IMR-90 (cell line): ENCODE data around the gene CEP41. TPM values are rescaled to one million over a fixed set of nuclear protein-coding genes. Genes with fewer than 3 reads are reported as not detected.
A peak's percentile ranks its signal among the peaks of the same experiment; 100 is the strongest.

ENCODE experiments used
- ATAC-seq: fragments of 200-7000 bp; cut with Tn5 transposase; 2 replicates; pipeline ENCODE4 v1.9.1; 2020; ENCODE audit warnings: low read depth, mild to moderate bottlenecking, moderate library complexity
- BruUV-seq: library from RNA; stranded (reverse); fragments of 400-500 nt; replicated peaks from 2 replicates; lab custom pipeline; 2021; lab: Mats Ljungman, UMichigan
- CTCF ChIA-PET: fragments of 300-600 bp; formaldehyde crosslinking; extraction: SDS; loops from one replicate; lab custom pipeline; 2021; ENCODE audit warnings: antibody characterized with exemption; lab: Yijun Ruan, JAX
- POLR2A ChIA-PET: fragments of 300-600 bp; sonication (Branson Sonifier 250); formaldehyde crosslinking; loops from one replicate; lab custom pipeline; 2022; ENCODE audit warnings: antibody characterized with exemption; ENCODE audit not compliant: unreplicated experiment; lab: Charles Lee
- DNase-seq: peaks from one replicate; pipeline ENCODE4 v3.0.0; 2013
- H2AFZ ChIP-seq: replicated peaks from 2 replicates; pipeline ENCODE3; 2013; ENCODE audit warnings: low read length, mild to moderate bottlenecking; ENCODE audit not compliant: poor library complexity
- H2AK5ac ChIP-seq: 2 replicates; pipeline ENCODE4 v1.6.1; 2013; ENCODE audit warnings: low read depth, low read length, inconsistent platforms
- H2AK9ac ChIP-seq: replicated peaks from 2 replicates; pipeline ENCODE3; 2013; ENCODE audit warnings: mild to moderate bottlenecking, low read depth, low read length, moderate library complexity; ENCODE audit not compliant: poor library complexity
- H2BK120ac ChIP-seq: 2 replicates; pipeline ENCODE4 v1.6.1; 2013; ENCODE audit warnings: low read depth, low read length, inconsistent platforms
- H2BK15ac ChIP-seq: 3 replicates; pipeline ENCODE4 v1.6.1; 2013; ENCODE audit warnings: low read depth, low read length, inconsistent platforms
- H2BK20ac ChIP-seq: 2 replicates; pipeline ENCODE4 v1.6.1; 2013; ENCODE audit warnings: low read depth, mild to moderate bottlenecking, inconsistent platforms, low read length, moderate library complexity
- H2BK5ac ChIP-seq: 2 replicates; pipeline ENCODE4 v1.6.1; 2013; ENCODE audit warnings: mild to moderate bottlenecking, low read depth, low read length, inconsistent platforms; ENCODE audit not compliant: poor library complexity, severe bottlenecking
- H3K14ac ChIP-seq: replicated peaks from 2 replicates; pipeline ENCODE4 v1.6.1; 2013; ENCODE audit warnings: low read depth, low read length, inconsistent platforms
- H3K18ac ChIP-seq: 2 replicates; pipeline ENCODE4 v1.6.1; 2013; ENCODE audit warnings: low read depth, low read length, control low read depth
- H3K23ac ChIP-seq: 2 replicates; pipeline ENCODE4 v1.6.1; 2013; ENCODE audit warnings: low read depth, low read length, inconsistent platforms
- H3K27ac ChIP-seq: 2 replicates; pipeline ENCODE4 v1.5.1; 2013; ENCODE audit warnings: mild to moderate bottlenecking, control low read depth, low read length; ENCODE audit not compliant: insufficient read depth
- H3K27me3 ChIP-seq: 2 replicates; pipeline ENCODE4 v1.6.1; 2013; ENCODE audit warnings: low read length; ENCODE audit not compliant: control insufficient read depth, insufficient read depth
- H3K36me3 ChIP-seq: 2 replicates; pipeline ENCODE4 v1.6.1; 2013; ENCODE audit warnings: low read length, mixed read lengths; ENCODE audit not compliant: control insufficient read depth, insufficient read depth
- H3K4ac ChIP-seq: 2 replicates; pipeline ENCODE4 v1.6.1; 2013; ENCODE audit warnings: low read depth, low read length, inconsistent platforms
- H3K4me1 ChIP-seq: 2 replicates; pipeline ENCODE4 v1.6.1; 2013; ENCODE audit warnings: low read length, mixed read lengths; ENCODE audit not compliant: control insufficient read depth, insufficient read depth
- H3K4me2 ChIP-seq: 2 replicates; pipeline ENCODE4 v1.6.1; 2013; ENCODE audit warnings: low read depth, mild to moderate bottlenecking, control low read depth, low read length, moderate library complexity
- H3K4me3 ChIP-seq: 2 replicates; pipeline ENCODE4 v1.5.1; 2013; ENCODE audit warnings: low read depth, mild to moderate bottlenecking, control low read depth, low read length, moderate library complexity; ENCODE audit not compliant: insufficient read depth
- H3K56ac ChIP-seq: 2 replicates; pipeline ENCODE4 v1.6.1; 2013; ENCODE audit warnings: low read length, inconsistent platforms; ENCODE audit not compliant: insufficient read depth; ENCODE audit errors: extremely low read depth
- H3K79me1 ChIP-seq, 2 experiments: 2 replicates each; pipeline ENCODE4 v1.6.1; 2013; ENCODE audit warnings: low read length in 2 of 2, inconsistent platforms in 1 of 2, low read depth in 1 of 2
- H3K9ac ChIP-seq: 2 replicates; pipeline ENCODE4 v1.6.1; 2013; ENCODE audit warnings: low read depth, low read length, control low read depth
- H3K9me1 ChIP-seq: 2 replicates; pipeline ENCODE4 v1.6.1; 2013; ENCODE audit warnings: low read length, inconsistent platforms; ENCODE audit not compliant: insufficient read depth
- H3K9me3 ChIP-seq: 2 replicates; pipeline ENCODE4 v1.6.1; 2013; ENCODE audit warnings: low read length; ENCODE audit not compliant: control insufficient read depth, insufficient read depth
- H4K20me1 ChIP-seq: 2 replicates; pipeline ENCODE4 v1.6.1; 2013; ENCODE audit warnings: low read length, inconsistent platforms; ENCODE audit not compliant: insufficient read depth
- H4K5ac ChIP-seq: 2 replicates; pipeline ENCODE4 v1.6.1; 2013; ENCODE audit warnings: mild to moderate bottlenecking, low read depth, low read length, control low read depth
- H4K8ac ChIP-seq, 2 experiments: 2 replicates each; pipeline ENCODE4 v1.6.1; 2013; ENCODE audit warnings: low read depth in 2 of 2, low read length in 2 of 2, control low read depth in 1 of 2, inconsistent platforms in 1 of 2
- H4K91ac ChIP-seq: 2 replicates; pipeline ENCODE4 v1.6.1; 2013; ENCODE audit warnings: low read depth, low read length, inconsistent platforms; ENCODE audit not compliant: insufficient read depth
- BHLHE40 ChIP-seq: fragments of 150-350 bp; IDR thresholded peaks from 2 replicates; pipeline ENCODE4 v1.6.1; 2016; ENCODE audit warnings: mild to moderate bottlenecking, low read depth, low read length
- CEBPB ChIP-seq: IDR thresholded peaks from 2 replicates; pipeline ENCODE4 v1.6.1; 2012; ENCODE audit warnings: low read depth, low read length, improper control_type of control experiment
- CHD1 ChIP-seq: IDR thresholded peaks from 2 replicates; pipeline ENCODE4 v1.6.1; 2012; ENCODE audit warnings: low read depth, low read length, improper control_type of control experiment
- FOS ChIP-seq: fragments of 150-350 bp; IDR thresholded peaks from 2 replicates; pipeline ENCODE4 v1.6.1; 2016; ENCODE audit warnings: low read depth, low read length
- MAFK ChIP-seq: IDR thresholded peaks from 2 replicates; pipeline ENCODE4 v1.6.1; 2012; ENCODE audit warnings: low read depth, low read length, improper control_type of control experiment
- MAZ ChIP-seq: IDR thresholded peaks from 2 replicates; pipeline ENCODE4 v1.6.1; 2012; ENCODE audit warnings: low read depth, mild to moderate bottlenecking, low read length, improper control_type of control experiment, moderate library complexity, borderline replicate concordance
- MXI1 ChIP-seq: IDR thresholded peaks from 2 replicates; pipeline ENCODE4 v1.6.1; 2012; ENCODE audit warnings: low read depth, mild to moderate bottlenecking, low read length, moderate library complexity, borderline replicate concordance
- NFE2L2 ChIP-seq: fragments of 150-350 bp; IDR thresholded peaks from 2 replicates; pipeline ENCODE4 v1.6.1; 2016; ENCODE audit warnings: low read depth, mild to moderate bottlenecking, low read length
- POLR2A ChIP-seq: IDR thresholded peaks from 2 replicates; pipeline ENCODE4 v1.6.1; 2012; ENCODE audit warnings: mild to moderate bottlenecking, low read depth, low read length
- RAD21 ChIP-seq: IDR thresholded peaks from 2 replicates; pipeline ENCODE4 v1.6.1; 2012; ENCODE audit warnings: low read length, improper control_type of control experiment
- RCOR1 ChIP-seq: IDR thresholded peaks from 2 replicates; pipeline ENCODE4 v1.6.1; 2012; ENCODE audit warnings: mild to moderate bottlenecking, low read length, improper control_type of control experiment; ENCODE audit not compliant: insufficient replicate concordance
- RFX5 ChIP-seq: IDR thresholded peaks from 2 replicates; pipeline ENCODE4 v1.8.0; 2012; ENCODE audit warnings: low read depth, mild to moderate bottlenecking, low read length, moderate library complexity
- SMC3 ChIP-seq: fragments of 150-350 bp; IDR thresholded peaks from 2 replicates; pipeline ENCODE4 v1.6.1; 2016; ENCODE audit warnings: low read depth, mild to moderate bottlenecking, antibody characterized with exemption, low read length, moderate library complexity
- WGBS, 2 experiments: methylation state at CpG; one replicate each; pipeline versions ENCODE4 v1.1.5 to v1.1.7; 2013; ENCODE audit warnings: missing lambda C conversion rate in 2 of 2; ENCODE audit not compliant: insufficient read length in 1 of 2; ENCODE audit errors: extremely low coverage in 2 of 2; 5-methylcytosine and 5-hydroxymethylcytosine counted together
- dilution Hi-C: fragments of 300-500 bp; cut with HindIII; formaldehyde crosslinking; loops from one replicate; pipeline ENCODE4 v1.14.3; 2018; ENCODE audit warnings: low sequenced_read_pairs; ENCODE audit not compliant: unreplicated experiment
- in situ Hi-C: fragments of 300-500 bp; cut with MboI; formaldehyde crosslinking; loops from 3 replicates; pipeline ENCODE4 v1.14.3; 2019; ENCODE audit warnings: low sequenced_read_pairs, inconsistent platforms, mixed read lengths
- intact Hi-C: fragments of 100-400 bp; cut with micrococcal nuclease; formaldehyde crosslinking; loops from 2 replicates; pipeline ENCODE4 v1.10.0; 2022
- polyA plus RNA-seq, 3 experiments: library from polyadenylated mRNA; depleted of rRNA; stranded (reverse); fragments of >200 nt; gene quantifications; 2 replicates each; pipeline ENCODE4 v1.2.3, GENCODE V29; 2012; ENCODE audit warnings: low replicate concordance in 1 of 3
- total RNA-seq: library from RNA; depleted of rRNA; stranded (reverse); fragments of >200 nt; gene quantifications from 2 replicates; pipeline ENCODE4 v1.2.3, GENCODE V29; 2012
- TF ChIP-seq, protein P1 (sequence below): fragments of 150-350 bp; IDR thresholded peaks from 2 replicates; pipeline ENCODE4 v1.6.1; 2017; ENCODE audit warnings: mild to moderate bottlenecking, antibody characterized with exemption, low read length, low read depth
- TF ChIP-seq, protein P2 (sequence below): conservative IDR thresholded peaks from 2 replicates; pipeline ENCODE4 v1.5.1; 2012; ENCODE audit warnings: mild to moderate bottlenecking, low read depth, low read length, improper control_type of control experiment
- TF ChIP-seq, protein P3 (sequence below): fragments of 150-350 bp; IDR thresholded peaks from 2 replicates; pipeline ENCODE4 v1.6.1; 2016; ENCODE audit warnings: low read depth, mild to moderate bottlenecking, low read length, moderate library complexity, borderline replicate concordance

Gene CEP41
- total and polyA plus RNA-seq, 2 of the 4 experiments (the other 2 are of a cell fraction) = 12.2 to 21.9 TPM

DNA sequence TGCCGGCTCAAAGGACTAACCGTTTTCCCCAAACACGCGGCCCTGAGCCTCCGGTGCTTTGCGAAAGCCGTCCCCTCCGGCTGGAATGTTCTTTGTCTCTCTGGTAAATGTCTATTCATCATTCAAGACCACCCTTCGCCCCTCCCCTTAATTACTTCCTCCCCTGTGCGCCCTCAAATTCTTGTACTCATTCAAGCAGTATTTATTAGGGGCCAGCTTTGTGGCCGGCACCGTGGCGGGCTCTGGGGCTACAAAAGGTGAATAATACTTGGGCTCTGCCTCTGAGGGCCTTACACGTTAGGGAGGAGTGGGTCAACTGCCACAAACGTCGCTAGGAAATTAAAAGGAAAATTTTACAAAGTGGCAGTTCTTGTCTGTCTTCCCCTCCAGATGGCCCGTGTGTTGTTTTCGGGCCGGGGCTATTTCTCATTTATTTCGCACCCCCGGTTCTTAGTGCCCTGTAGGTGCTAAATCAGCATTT lies 49.5 kb upstream of the CEP41 start:
- BruUV-seq = no TSS peak
- no peak overlapping the region for H2AFZ ChIP-seq
- peak overlapping the region; percentile 30; the same call in 1 of the 2 replicates for H3K4ac ChIP-seq
- peak overlapping the region in 1 of 2 experiments; percentile 13; a peak in 1 of 4 replicates for H4K8ac ChIP-seq
- peak overlapping the region; percentile 15; the same call in 1 of the 2 replicates for H3K27ac ChIP-seq
- no peaks in the 10 kb centered on the region for H3K9me1 ChIP-seq
- no peak for DNase-seq
- WGBS, 2 experiments = 55% methylated on average over 4 of the region's 21 CpGs; no CpG with 5 or more reads in 1 of the 2 experiments
- H3K9me3 ChIP-seq = no peaks in the 10 kb centered on the region
- no peak overlapping the region for H2BK5ac ChIP-seq
- no peak for ATAC-seq
- H3K9ac ChIP-seq = peak overlapping the region; percentile 20; the same call in 1 of the 2 replicates
- H3K27me3 ChIP-seq = peaks cover 4% of the 10 kb centered on the region
- H3K79me1 ChIP-seq = peaks cover 0 to 3% of the 10 kb centered on the region in 2 experiments; a peak in 1 of 4 replicates
- no peak overlapping the region; the same call in 1 of the 2 replicates for H4K5ac ChIP-seq
- H3K36me3 ChIP-seq = no peaks in the 10 kb centered on the region
- POLR2A ChIA-PET = no interaction called here
- no peak overlapping the region for H2BK20ac ChIP-seq
- no peak overlapping the region for H4K91ac ChIP-seq
- in situ Hi-C loops (no loop called here), dilution Hi-C loops (no loop called here), intact Hi-C loops (loop anchor here (5.0 to 10.0 kb wide), 2 partner anchors 58 to 136 kb away; no protein-coding TSS in a partner anchor)
- CTCF ChIA-PET = no interaction called here
- no peak overlapping the region for H2AK5ac ChIP-seq
- no peak overlapping the region; the same call in 1 of the 2 replicates for H3K14ac ChIP-seq
- H3K56ac ChIP-seq = no peak overlapping the region
- peak overlapping the region; percentile 7; the same call in 1 of the 2 replicates for H3K18ac ChIP-seq
- H2AK9ac ChIP-seq = no peak overlapping the region
- no peak overlapping the region for H3K23ac ChIP-seq
- H3K4me2 ChIP-seq = no peak overlapping the region
- no peak overlapping the region for H3K4me3 ChIP-seq
- 0 out of 2 replicates have a peak overlapping the region, but pooled peaks have one; percentile 9 for H2BK120ac ChIP-seq
- no peaks in the 10 kb centered on the region for H4K20me1 ChIP-seq
- TF ChIP-seq MXI1 (no peak), SMC3 (no peak), RCOR1 (no peak), CHD1 (no peak), MAFK (no peak), RAD21 (no peak), NFE2L2 (no peak), CEBPB (no peak), MAZ (no peak), RFX5 (no peak), FOS (no peak), POLR2A (no peak), BHLHE40 (no peak)
- TF ChIP-seq, protein P1, sequence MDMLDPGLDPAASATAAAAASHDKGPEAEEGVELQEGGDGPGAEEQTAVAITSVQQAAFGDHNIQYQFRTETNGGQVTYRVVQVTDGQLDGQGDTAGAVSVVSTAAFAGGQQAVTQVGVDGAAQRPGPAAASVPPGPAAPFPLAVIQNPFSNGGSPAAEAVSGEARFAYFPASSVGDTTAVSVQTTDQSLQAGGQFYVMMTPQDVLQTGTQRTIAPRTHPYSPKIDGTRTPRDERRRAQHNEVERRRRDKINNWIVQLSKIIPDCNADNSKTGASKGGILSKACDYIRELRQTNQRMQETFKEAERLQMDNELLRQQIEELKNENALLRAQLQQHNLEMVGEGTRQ = no peak
- TF ChIP-seq, protein P2, sequence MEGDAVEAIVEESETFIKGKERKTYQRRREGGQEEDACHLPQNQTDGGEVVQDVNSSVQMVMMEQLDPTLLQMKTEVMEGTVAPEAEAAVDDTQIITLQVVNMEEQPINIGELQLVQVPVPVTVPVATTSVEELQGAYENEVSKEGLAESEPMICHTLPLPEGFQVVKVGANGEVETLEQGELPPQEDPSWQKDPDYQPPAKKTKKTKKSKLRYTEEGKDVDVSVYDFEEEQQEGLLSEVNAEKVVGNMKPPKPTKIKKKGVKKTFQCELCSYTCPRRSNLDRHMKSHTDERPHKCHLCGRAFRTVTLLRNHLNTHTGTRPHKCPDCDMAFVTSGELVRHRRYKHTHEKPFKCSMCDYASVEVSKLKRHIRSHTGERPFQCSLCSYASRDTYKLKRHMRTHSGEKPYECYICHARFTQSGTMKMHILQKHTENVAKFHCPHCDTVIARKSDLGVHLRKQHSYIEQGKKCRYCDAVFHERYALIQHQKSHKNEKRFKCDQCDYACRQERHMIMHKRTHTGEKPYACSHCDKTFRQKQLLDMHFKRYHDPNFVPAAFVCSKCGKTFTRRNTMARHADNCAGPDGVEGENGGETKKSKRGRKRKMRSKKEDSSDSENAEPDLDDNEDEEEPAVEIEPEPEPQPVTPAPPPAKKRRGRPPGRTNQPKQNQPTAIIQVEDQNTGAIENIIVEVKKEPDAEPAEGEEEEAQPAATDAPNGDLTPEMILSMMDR = no peak
- TF ChIP-seq, protein P3, sequence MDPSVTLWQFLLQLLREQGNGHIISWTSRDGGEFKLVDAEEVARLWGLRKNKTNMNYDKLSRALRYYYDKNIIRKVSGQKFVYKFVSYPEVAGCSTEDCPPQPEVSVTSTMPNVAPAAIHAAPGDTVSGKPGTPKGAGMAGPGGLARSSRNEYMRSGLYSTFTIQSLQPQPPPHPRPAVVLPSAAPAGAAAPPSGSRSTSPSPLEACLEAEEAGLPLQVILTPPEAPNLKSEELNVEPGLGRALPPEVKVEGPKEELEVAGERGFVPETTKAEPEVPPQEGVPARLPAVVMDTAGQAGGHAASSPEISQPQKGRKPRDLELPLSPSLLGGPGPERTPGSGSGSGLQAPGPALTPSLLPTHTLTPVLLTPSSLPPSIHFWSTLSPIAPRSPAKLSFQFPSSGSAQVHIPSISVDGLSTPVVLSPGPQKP = no peak
- H2BK15ac ChIP-seq = no peak overlapping the region
- peaks cover 11% of the 10 kb centered on the region for H3K4me1 ChIP-seq
